GM12878 (cell line): ENCODE data around the gene LILRB1. TPM values are rescaled to one million over a fixed set of nuclear protein-coding genes. Genes with fewer than 3 reads are reported as not detected.

Source experiments
- ATAC-seq: fragments of 200-7000 bp; cut with Tn5 transposase; 3 replicates; pipeline ENCODE4 v1.9.1; 2020; ENCODE audit warnings: mild to moderate bottlenecking, moderate library complexity
- BruUV-seq: library from RNA; stranded (reverse); fragments of 400-500 nt; replicated peaks from 2 replicates; lab custom pipeline; 2021; lab: Mats Ljungman, UMichigan
- CTCF ChIA-PET: fragments of 300-600 bp; sonication (Branson Sonifier 250); formaldehyde crosslinking; extraction: SDS; loops from one replicate; lab custom pipeline; 2021; ENCODE audit warnings: inconsistent platforms; lab: Yijun Ruan, JAX
- POLR2A ChIA-PET: fragments of 350-600 bp; formaldehyde crosslinking; extraction: SDS; loops from one replicate; lab custom pipeline; 2021; ENCODE audit warnings: inconsistent platforms; lab: Charles Lee
- RAD21 ChIA-PET: fragments of 300-600 bp; sonication (Branson Sonifier 250); formaldehyde crosslinking; loops from one replicate; lab custom pipeline; 2023; ENCODE audit warnings: antibody characterized with exemption; ENCODE audit not compliant: unreplicated experiment; lab: Charles Lee
- SMC1A ChIA-PET: fragments of 300-600 bp; sonication (Branson Sonifier 250); formaldehyde crosslinking; loops from one replicate; lab custom pipeline; 2023; ENCODE audit not compliant: unreplicated experiment, uncharacterized antibody; lab: Charles Lee
- DNase-seq: peaks from one replicate; pipeline ENCODE4 v3.0.0-alpha.2; 2011; ENCODE audit warnings: low read depth, low spot score
- FAIRE-seq: peaks from 3 replicates; lab custom pipeline; 2011; peaks lifted over from hg19 to GRCh38; lab: Jason Lieb, UNC
- H2AFZ ChIP-seq: 2 replicates; pipeline ENCODE4 v1.6.0; 2011; ENCODE audit warnings: low read depth, low read length, control low read depth; ENCODE audit not compliant: control insufficient read depth
- H3K27ac ChIP-seq: 2 replicates; pipeline ENCODE4 v1.5.1; 2011; ENCODE audit warnings: control low read depth; ENCODE audit not compliant: control insufficient read depth, insufficient read depth
- H3K27me3 ChIP-seq, 2 experiments: replicated peaks in 1 of 2; 2 replicates each; pipeline versions ENCODE4 v1.6.0 to v1.6.1; 2011; ENCODE audit warnings: low read length in 1 of 2; ENCODE audit not compliant: control insufficient read depth in 2 of 2, insufficient read depth in 2 of 2
- H3K36me3 ChIP-seq, 2 experiments: 2 replicates each; pipeline ENCODE4 v1.5.1; 2011; ENCODE audit warnings: low read length in 1 of 2; ENCODE audit not compliant: control insufficient read depth in 2 of 2, insufficient read depth in 2 of 2
- H3K4me1 ChIP-seq: 2 replicates; pipeline ENCODE4 v1.6.1; 2011; ENCODE audit warnings: mild to moderate bottlenecking, low read length, moderate library complexity, mixed read lengths; ENCODE audit not compliant: control insufficient read depth, insufficient read depth
- H3K4me2 ChIP-seq: 2 replicates; pipeline ENCODE4 v1.6.0; 2011; ENCODE audit warnings: control low read depth; ENCODE audit not compliant: control insufficient read depth, insufficient read depth
- H3K4me3 ChIP-seq: fragments of 200-600 bp; sonication (generic); 2 replicates; pipeline ENCODE4 v1.5.1; 2016
- H3K79me2 ChIP-seq: 2 replicates; pipeline ENCODE4 v1.6.0; 2011; ENCODE audit warnings: low read length; ENCODE audit not compliant: control insufficient read depth, insufficient read depth
- H3K9ac ChIP-seq: 2 replicates; pipeline ENCODE4 v1.8.0; 2011; ENCODE audit warnings: low read length, control low read depth, mixed read lengths; ENCODE audit not compliant: control insufficient read depth, insufficient read depth
- H3K9me3 ChIP-seq: replicated peaks from 3 replicates; pipeline ENCODE4 v1.5.1; 2011; ENCODE audit warnings: mild to moderate bottlenecking, low read length; ENCODE audit not compliant: control insufficient read depth, insufficient read depth
- H4K20me1 ChIP-seq: 2 replicates; pipeline ENCODE4 v1.6.0; 2011; ENCODE audit not compliant: control insufficient read depth, insufficient read depth
- BACH1 ChIP-seq: fragments of 450-650 bp; IDR thresholded peaks from 2 replicates; pipeline ENCODE4 v1.6.1; 2017; ENCODE audit warnings: mild to moderate bottlenecking, borderline replicate concordance
- BHLHE40 ChIP-seq, 2 experiments: fragments of 450-650 bp in 1 of 2; IDR thresholded peaks; 2 replicates each; pipeline ENCODE4 v1.6.1; 2011 to 2017; ENCODE audit warnings: low read depth in 2 of 2, borderline replicate concordance in 1 of 2, improper control_type of control experiment in 1 of 2, low read length in 1 of 2, mild to moderate bottlenecking in 1 of 2
- CHD4 ChIP-seq: fragments of 200-600 bp; sonication (generic); IDR thresholded peaks from 2 replicates; pipeline ENCODE4 v1.6.1; 2016; ENCODE audit warnings: mild to moderate bottlenecking
- FOXK2 ChIP-seq: fragments of 450-650 bp; IDR thresholded peaks from 2 replicates; pipeline ENCODE4 v1.6.1; 2017; ENCODE audit warnings: mild to moderate bottlenecking, moderate library complexity
- IKZF1 ChIP-seq: fragments of 450-650 bp; conservative IDR thresholded peaks from 2 replicates; pipeline ENCODE4 v1.6.1; 2017; ENCODE audit warnings: antibody characterized with exemption, mild to moderate bottlenecking
- MTA2 ChIP-seq: fragments of 450-650 bp; IDR thresholded peaks from 2 replicates; pipeline ENCODE4 v1.6.1; 2016; ENCODE audit warnings: low read depth, mild to moderate bottlenecking, moderate library complexity
- MYB ChIP-seq: fragments of 150-350 bp; IDR thresholded peaks from 2 replicates; pipeline ENCODE4 v1.6.1; 2014; ENCODE audit warnings: mild to moderate bottlenecking, low read depth, low read length, borderline replicate concordance
- NFYA ChIP-seq: IDR thresholded peaks from 2 replicates; pipeline ENCODE4 v1.6.1; 2011; ENCODE audit warnings: low read depth, mild to moderate bottlenecking, low read length, improper control_type of control experiment, borderline replicate concordance
- RAD21 ChIP-seq: IDR thresholded peaks from 2 replicates; pipeline ENCODE4 v1.6.1; 2011; ENCODE audit warnings: mild to moderate bottlenecking, low read depth, low read length, moderate library complexity; ENCODE audit not compliant: insufficient read depth
- SMC3 ChIP-seq: IDR thresholded peaks from 2 replicates; pipeline ENCODE4 v1.6.1; 2011; ENCODE audit warnings: low read length, improper control_type of control experiment, borderline replicate concordance
- SREBF2 ChIP-seq: IDR thresholded peaks from 2 replicates; pipeline ENCODE4 v1.6.1; 2012; ENCODE audit warnings: mild to moderate bottlenecking, low read length
- SRF ChIP-seq, 2 experiments: IDR thresholded peaks; 2 replicates each; pipeline ENCODE4 v1.6.1; 2011; ENCODE audit warnings: low read depth in 2 of 2, low read length in 2 of 2, mild to moderate bottlenecking in 1 of 2, moderate library complexity in 1 of 2
- TCF7 ChIP-seq: IDR thresholded peaks from 2 replicates; pipeline ENCODE4 v1.6.1; 2014; ENCODE audit warnings: antibody characterized with exemption, borderline replicate concordance
- ZBED1 ChIP-seq: IDR thresholded peaks from 2 replicates; pipeline ENCODE4 v1.6.1; 2016; ENCODE audit warnings: borderline replicate concordance
- ZNF24 ChIP-seq: fragments of 450-650 bp; IDR thresholded peaks from 2 replicates; pipeline ENCODE4 v1.6.1; 2017; ENCODE audit warnings: antibody characterized with exemption, mild to moderate bottlenecking
- ZNF592 ChIP-seq: fragments of 450-650 bp; IDR thresholded peaks from 2 replicates; pipeline ENCODE4 v1.6.1; 2017; ENCODE audit warnings: mild to moderate bottlenecking, moderate library complexity
- WGBS: methylation state at CpG from one replicate; pipeline ENCODE4 v1.1.6; 2016; ENCODE audit warnings: low lambda C conversion rate; ENCODE audit not compliant: insufficient replicate concordance, insufficient coverage; ENCODE audit errors: missing lambda C conversion rate; 5-methylcytosine and 5-hydroxymethylcytosine counted together
- in situ Hi-C: fragments of 300-500 bp; cut with MboI; formaldehyde crosslinking; loops from 9 replicates; pipeline ENCODE4 v1.14.3; 2018; ENCODE audit warnings: mixed read lengths
- intact Hi-C: fragments of 100-400 bp; cut with micrococcal nuclease; formaldehyde crosslinking; loops from one replicate; pipeline ENCODE4 v1.14.2; 2022; ENCODE audit not compliant: unreplicated experiment
- polyA plus RNA-seq, 11 experiments: library from polyadenylated mRNA; depleted of rRNA in 4 of 11; unstranded in 6 of 11; stranded (reverse) in 5 of 11; fragments of >200 nt; fragmentation: Nextera tagmentation in 4 of 11; fragmentation: Illumina TruSeq in 1 of 11; extraction: Ambion mirVana in 4 of 11; extraction: Trizol in 1 of 11; gene quantifications; 1 replicate in 1 of 11; 2 replicates in 10 of 11; pipeline versions ENCODE4 v1.2.1 to v1.2.3, GENCODE V29; 2011 to 2016; ENCODE audit warnings: inconsistent platforms in 2 of 11, missing spikeins in 2 of 11, low read depth in 1 of 11
- total RNA-seq, 4 experiments: library from RNA; depleted of rRNA in 3 of 4; stranded (reverse); fragments of >200 nt in 3 of 4; fragmentation: Illumina TruSeq in 1 of 4; extraction: Trizol in 1 of 4; gene quantifications; 2 replicates each; pipeline versions ENCODE4 v1.2.1 to v1.2.3, GENCODE V29; 2013 to 2021
- TF ChIP-seq, protein P1 (sequence below), 3 experiments: IDR thresholded peaks in 2 of 3; conservative IDR thresholded peaks in 1 of 3; 2 replicates each; pipeline ENCODE4 v1.5.1; 2011; ENCODE audit warnings: low read depth in 3 of 3, low read length in 3 of 3, mild to moderate bottlenecking in 3 of 3, control low read depth in 2 of 3, moderate library complexity in 2 of 3, inconsistent platforms in 1 of 3, mixed read lengths in 1 of 3; ENCODE audit not compliant: control insufficient read depth in 2 of 3, insufficient read depth in 1 of 3; ENCODE audit errors: extremely low read depth in 1 of 3

Gene LILRB1
- total and polyA plus RNA-seq, 10 of the 15 experiments (the other 5 are each of a cell fraction or from before 2014, with no cell fraction given), result 4.9 to 92.2 (median 50.1) TPM

DNA sequence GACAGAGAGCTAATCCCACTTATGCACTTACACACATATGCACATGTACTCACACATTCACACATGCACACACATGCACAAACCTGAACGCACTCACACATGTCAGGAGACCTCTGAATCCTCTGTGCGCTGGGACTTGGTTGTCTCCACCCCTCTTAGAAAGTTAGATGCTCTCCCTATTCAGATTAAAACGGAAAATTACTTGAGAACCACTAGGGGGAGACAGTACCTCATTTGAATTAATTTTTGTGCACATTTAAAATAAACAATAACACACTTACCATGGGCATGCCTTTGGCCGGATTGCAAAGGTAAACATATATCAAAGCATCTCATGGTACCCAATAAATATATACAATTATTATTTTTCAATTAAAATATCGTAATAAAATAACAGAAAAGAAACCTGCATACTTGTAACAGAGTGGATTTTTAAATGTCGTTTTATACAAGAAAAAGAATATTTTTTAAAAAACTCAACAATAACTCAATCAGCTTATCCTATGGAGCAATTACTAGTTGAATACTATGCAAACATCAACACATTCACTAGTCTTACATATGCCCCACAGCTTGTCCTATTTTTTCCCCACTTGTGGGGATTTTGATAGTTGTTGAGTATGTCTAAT lies 23.0 kb downstream of the LILRB1 start:
- in situ Hi-C loops (loop anchor here (5.0 kb wide), 1 partner anchor 176 kb away; no protein-coding TSS in a partner anchor), intact Hi-C loops (loop anchor here (1.0 kb wide), 1 partner anchor 21 kb away; no protein-coding TSS in a partner anchor)
- no peaks in the 10 kb centered on the region for H4K20me1 ChIP-seq
- no peaks in the 10 kb centered on the region for H3K36me3 ChIP-seq
- ChIA-PET SMC1A (interaction anchor here (0.7 to 8.0 kb wide), 12 partner anchors 10 to 435 kb away, joined by 3 to 268 read pairs (median 6); partner anchors contain the start of gene LILRB4), RAD21 (interaction anchor here (0.9 to 7.8 kb wide), 12 partner anchors 9 to 435 kb away, joined by 3 to 189 read pairs (median 4); partner anchors contain the start of gene LILRB4), POLR2A (interaction anchor here (3.3 kb wide), 1 partner anchor 20 kb away, joined by 27 read pairs; no protein-coding TSS in a partner anchor), CTCF (interaction anchor here (0.7 to 20.7 kb wide), 20 partner anchors 10 to 464 kb away, joined by 3 to 842 read pairs (median 4); partner anchors contain the start of genes CDC42EP5, LILRA2, LILRB4 and MBOAT7)
- no peaks in the 10 kb centered on the region for H3K9me3 ChIP-seq
- peak; percentile 69 for FAIRE-seq
- under 1% methylated on average over 6 of the region's 6 CpGs for WGBS
- no peaks in the 10 kb centered on the region for H3K27me3 ChIP-seq
- H3K9ac ChIP-seq, result no peak overlapping the region
- no peak overlapping the region for H2AFZ ChIP-seq
- peaks cover 5% of the 10 kb centered on the region for H3K4me1 ChIP-seq
- no peak for DNase-seq
- no peak overlapping the region for H3K4me2 ChIP-seq
- BruUV-seq, result no TSS peak
- H3K79me2 ChIP-seq, result no peaks in the 10 kb centered on the region
- H3K27ac ChIP-seq, result no peak overlapping the region
- ATAC-seq, result peak; percentile 76
- H3K4me3 ChIP-seq, result no peak overlapping the region
- TF ChIP-seq FOXK2 (no peak), MYB (no peak), RAD21 (peak; percentile 75), TCF7 (no peak), CHD4 (no peak), ZBED1 (no peak), NFYA (no peak), SREBF2 (no peak), MTA2 (no peak), SMC3 (peak; percentile 76; the same call in 1 of the 2 replicates), IKZF1 (no peak), SRF (IDR thresholded peaks at IDR 0.05; ENCODE audit: low read depth in 2 of 2, low read length in 2 of 2) (no peak), ZNF592 (0 out of 2 replicates have a peak, but pooled peaks have one; percentile 45), BHLHE40 (IDR thresholded peaks at IDR 0.05; ENCODE audit: borderline replicate concordance in 1 of 2, low read depth in 2 of 2, low read length in 1 of 2) (no peak), BACH1 (no peak), ZNF24 (no peak)
- TF ChIP-seq, protein P1, sequence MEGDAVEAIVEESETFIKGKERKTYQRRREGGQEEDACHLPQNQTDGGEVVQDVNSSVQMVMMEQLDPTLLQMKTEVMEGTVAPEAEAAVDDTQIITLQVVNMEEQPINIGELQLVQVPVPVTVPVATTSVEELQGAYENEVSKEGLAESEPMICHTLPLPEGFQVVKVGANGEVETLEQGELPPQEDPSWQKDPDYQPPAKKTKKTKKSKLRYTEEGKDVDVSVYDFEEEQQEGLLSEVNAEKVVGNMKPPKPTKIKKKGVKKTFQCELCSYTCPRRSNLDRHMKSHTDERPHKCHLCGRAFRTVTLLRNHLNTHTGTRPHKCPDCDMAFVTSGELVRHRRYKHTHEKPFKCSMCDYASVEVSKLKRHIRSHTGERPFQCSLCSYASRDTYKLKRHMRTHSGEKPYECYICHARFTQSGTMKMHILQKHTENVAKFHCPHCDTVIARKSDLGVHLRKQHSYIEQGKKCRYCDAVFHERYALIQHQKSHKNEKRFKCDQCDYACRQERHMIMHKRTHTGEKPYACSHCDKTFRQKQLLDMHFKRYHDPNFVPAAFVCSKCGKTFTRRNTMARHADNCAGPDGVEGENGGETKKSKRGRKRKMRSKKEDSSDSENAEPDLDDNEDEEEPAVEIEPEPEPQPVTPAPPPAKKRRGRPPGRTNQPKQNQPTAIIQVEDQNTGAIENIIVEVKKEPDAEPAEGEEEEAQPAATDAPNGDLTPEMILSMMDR (IDR thresholded peaks at IDR 0.05 in 2 of 3, conservative IDR thresholded peaks at IDR 0.05 in 1 of 3; ENCODE audit: control insufficient read depth in 2 of 3, extremely low read depth in 1 of 3, insufficient read depth in 1 of 3, low read depth in 3 of 3, low read length in 3 of 3), result peak; percentile 51 to 67 (median 63)
